Neutrophil (primary cell): ENCODE measurements around the gene SOCS7.

ENCODE experiments used
- H3K27ac ChIP-seq: fragments of 200-600 bp; sonication (generic); 2 replicates; pipeline ENCODE4 v1.5.1; 2016; ENCODE audit warnings: mild to moderate bottlenecking, moderate library complexity
- H3K27me3 ChIP-seq: fragments of 200-600 bp; sonication (generic); 2 replicates; pipeline ENCODE4 v1.6.0; 2016; ENCODE audit warnings: mild to moderate bottlenecking
- H3K36me3 ChIP-seq: fragments of 200-600 bp; sonication (generic); 2 replicates; pipeline ENCODE4 v1.5.1; 2017
- H3K4me1 ChIP-seq, 2 experiments: fragments of 200-600 bp in 1 of 2; sonication (generic) in 1 of 2; 1 replicate in 1 of 2; 2 replicates in 1 of 2; pipeline versions ENCODE4 v1.5.1 to v1.6.1; 2013 to 2016; ENCODE audit warnings: low read depth in 1 of 2, low read length in 1 of 2, mild to moderate bottlenecking in 1 of 2, moderate library complexity in 1 of 2; ENCODE audit not compliant: control insufficient read depth in 1 of 2, insufficient read depth in 1 of 2
- H3K4me3 ChIP-seq, 2 experiments: fragments of 200-600 bp in 1 of 2; sonication (generic) in 1 of 2; 1 replicate in 1 of 2; 2 replicates in 1 of 2; pipeline ENCODE4 v1.5.1; 2013 to 2016; ENCODE audit warnings: low read depth in 1 of 2, low read length in 1 of 2, mild to moderate bottlenecking in 1 of 2, moderate library complexity in 1 of 2
- H3K9me3 ChIP-seq: fragments of 200-600 bp; sonication (generic); 2 replicates; pipeline ENCODE4 v1.5.1; 2016
- CTCF ChIP-seq: fragments of 200-600 bp; sonication (generic); IDR thresholded peaks from 2 replicates; pipeline ENCODE4 v1.5.1; 2016; ENCODE audit warnings: antibody characterized with exemption

The SOCS7 gene

GRCh38 chr17:38403491-38403890 is 51.8 kb downstream of the SOCS7 start:
- H3K9me3 ChIP-seq: no peaks in the 10 kb centered on the region
- no peaks in the 10 kb centered on the region for H3K4me1 ChIP-seq
- H3K27ac ChIP-seq: no peak overlapping the region
- no peaks in the 10 kb centered on the region for H3K27me3 ChIP-seq
- TF ChIP-seq CTCF: no peak
- H3K4me3 ChIP-seq: no peak overlapping the region
- peaks cover 20% of the 10 kb centered on the region for H3K36me3 ChIP-seq

- no peak overlapping the region for H3K27ac ChIP-seq
- H3K27me3 ChIP-seq: no peaks in the 10 kb centered on the region
- no peak for TF ChIP-seq CTCF
- no peaks in the 10 kb centered on the region for H3K9me3 ChIP-seq
- peaks cover 17% of the 10 kb centered on the region for H3K36me3 ChIP-seq
- H3K4me1 ChIP-seq: no peaks in the 10 kb centered on the region
- H3K4me3 ChIP-seq: no peak overlapping the region
Measured at GRCh38 chr17:38404174-38404943, 52.7 kb downstream of the SOCS7 start.

- Histone ChIP-seq H3K36me3 (peaks cover 4% of the 10 kb centered on the region), H3K9me3 (no peaks in the 10 kb centered on the region), H3K4me3 (no peak overlapping the region), H3K4me1 (no peaks in the 10 kb centered on the region), H3K27ac (no peak overlapping the region), H3K27me3 (no peaks in the 10 kb centered on the region)
- TF ChIP-seq CTCF: no peak
Measured at GRCh38 chr17:38405654-38406053, 54.0 kb downstream of the SOCS7 start.

- Histone ChIP-seq H3K36me3 (no peaks in the 10 kb centered on the region), H3K4me3 (no peak overlapping the region), H3K4me1 (peaks cover 5 to 6% of the 10 kb centered on the region in 2 experiments), H3K27ac (no peak overlapping the region), H3K27me3 (peaks cover 4% of the 10 kb centered on the region), H3K9me3 (no peaks in the 10 kb centered on the region)
- no peak for TF ChIP-seq CTCF
Measured at GRCh38 chr17:38410201-38410600, 58.6 kb downstream of the SOCS7 start.

- Histone ChIP-seq H3K27ac (no peak overlapping the region), H3K9me3 (no peaks in the 10 kb centered on the region), H3K4me3 (no peak overlapping the region), H3K36me3 (no peaks in the 10 kb centered on the region), H3K4me1 (peaks cover 7 to 10% of the 10 kb centered on the region in 2 experiments), H3K27me3 (peaks cover 57% of the 10 kb centered on the region)
- no peak for TF ChIP-seq CTCF
Measured at GRCh38 chr17:38415250-38416194, 63.9 kb downstream of the SOCS7 start.
